ENCODE measurements around the gene HSPH1. TPM values are rescaled to one million over a fixed set of nuclear protein-coding genes. Genes with fewer than 3 reads are reported as not detected.
"Not testable (repeated sequence)": the region's sequence is repeated elsewhere in the genome, so short reads cannot be mapped to it uniquely, and the experiment has no call there.

Gene HSPH1
- total and polyA plus RNA-seq, 10 donors: 22.1 to 118 (median 33.9) TPM

DNA sequence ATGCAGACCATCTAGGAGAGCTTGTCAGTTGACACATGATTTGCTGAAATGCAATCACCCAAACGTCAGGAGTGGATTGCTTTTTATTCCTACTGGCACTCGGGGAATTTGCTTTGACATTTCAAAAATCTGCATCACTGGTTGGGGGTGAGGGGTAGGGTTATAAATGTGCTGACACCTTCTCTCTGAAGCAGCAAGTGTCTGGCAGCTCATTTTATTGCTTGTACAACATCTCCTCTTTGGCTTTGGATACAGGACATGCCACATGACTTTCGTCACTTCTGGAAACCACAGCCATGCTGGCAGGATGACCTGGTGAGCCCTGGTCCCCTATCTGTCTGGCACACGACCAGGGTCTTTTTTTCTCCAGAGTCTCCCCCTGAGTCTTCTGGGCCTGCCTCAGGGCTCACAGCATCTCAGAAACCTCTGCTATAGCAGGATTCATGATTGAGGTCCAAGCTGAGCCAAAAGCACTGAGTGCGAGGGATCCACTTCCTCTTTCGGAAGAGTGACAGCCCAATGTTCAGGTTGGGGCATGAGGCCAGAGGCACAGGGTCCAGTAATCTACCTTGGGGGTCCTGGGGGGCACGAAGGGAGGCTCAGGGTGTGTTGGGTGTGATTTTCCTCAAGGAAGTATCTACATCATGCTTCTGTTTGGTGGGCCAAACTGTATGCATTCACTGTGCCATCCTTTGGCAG is 60.1 kb downstream of the HSPH1 start:
- no peak for DNase-seq
- H3K27me3 ChIP-seq (replicated peaks in 1 of 7): peaks cover 0 to 53% (median 9%) of the 10 kb centered on the region in 7 donors
- 48 to 62% (median 49%) methylated on average over 7 of the region's 7 CpGs for WGBS, 5 donors
- no peak overlapping the region for H3K4me3 ChIP-seq
- H3K27ac ChIP-seq: no peak overlapping the region
- H3K36me3 ChIP-seq: no peaks in the 10 kb centered on the region
- TF ChIP-seq, protein P1, sequence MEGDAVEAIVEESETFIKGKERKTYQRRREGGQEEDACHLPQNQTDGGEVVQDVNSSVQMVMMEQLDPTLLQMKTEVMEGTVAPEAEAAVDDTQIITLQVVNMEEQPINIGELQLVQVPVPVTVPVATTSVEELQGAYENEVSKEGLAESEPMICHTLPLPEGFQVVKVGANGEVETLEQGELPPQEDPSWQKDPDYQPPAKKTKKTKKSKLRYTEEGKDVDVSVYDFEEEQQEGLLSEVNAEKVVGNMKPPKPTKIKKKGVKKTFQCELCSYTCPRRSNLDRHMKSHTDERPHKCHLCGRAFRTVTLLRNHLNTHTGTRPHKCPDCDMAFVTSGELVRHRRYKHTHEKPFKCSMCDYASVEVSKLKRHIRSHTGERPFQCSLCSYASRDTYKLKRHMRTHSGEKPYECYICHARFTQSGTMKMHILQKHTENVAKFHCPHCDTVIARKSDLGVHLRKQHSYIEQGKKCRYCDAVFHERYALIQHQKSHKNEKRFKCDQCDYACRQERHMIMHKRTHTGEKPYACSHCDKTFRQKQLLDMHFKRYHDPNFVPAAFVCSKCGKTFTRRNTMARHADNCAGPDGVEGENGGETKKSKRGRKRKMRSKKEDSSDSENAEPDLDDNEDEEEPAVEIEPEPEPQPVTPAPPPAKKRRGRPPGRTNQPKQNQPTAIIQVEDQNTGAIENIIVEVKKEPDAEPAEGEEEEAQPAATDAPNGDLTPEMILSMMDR (IDR thresholded peaks at IDR 0.05 in 8 of 11, conservative IDR thresholded peaks at IDR 0.05 in 3 of 11): no peak
- no peak for TF ChIP-seq POLR2AphosphoS5 (IDR thresholded peaks at IDR 0.05)
- TF ChIP-seq POLR2A (IDR thresholded peaks at IDR 0.05): no peak
- intact Hi-C loops (cut with DNase I; ENCODE audit: low total_unique reads): no loop called here
- H3K9me3 ChIP-seq: no peaks in the 10 kb centered on the region
- no peaks in the 10 kb centered on the region for H3K4me1 ChIP-seq

DNA sequence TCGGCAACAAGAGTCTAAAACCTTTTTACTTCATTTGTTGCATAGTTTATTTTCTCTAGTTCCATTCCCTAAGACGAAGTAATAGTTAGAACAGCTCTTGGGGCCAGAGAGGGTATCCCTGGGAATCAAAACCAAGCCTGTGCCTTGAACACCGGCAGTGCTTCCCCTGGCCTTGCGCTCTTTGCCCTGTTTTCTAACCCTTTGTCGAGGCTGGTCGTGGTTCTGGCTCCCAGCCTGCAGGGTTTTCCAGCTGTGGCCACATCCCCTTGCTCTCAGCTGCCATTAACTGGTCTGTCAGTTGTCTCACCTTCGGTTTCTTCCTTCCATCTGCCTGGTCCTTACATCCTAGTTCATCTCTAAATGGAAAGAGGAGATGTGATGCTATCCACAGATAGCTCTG is 61.0 kb downstream of the HSPH1 start:
- WGBS, 5 donors: 58 to 66% (median 61%) methylated on average over 7 of the region's 7 CpGs
- H3K9me3 ChIP-seq: no peaks in the 10 kb centered on the region
- H3K4me1 ChIP-seq: no peaks in the 10 kb centered on the region
- DNase-seq: no peak
- no peaks in the 10 kb centered on the region for H3K36me3 ChIP-seq
- H3K4me3 ChIP-seq: no peak overlapping the region
- intact Hi-C loops (cut with DNase I; ENCODE audit: low total_unique reads): no loop called here
- H3K27me3 ChIP-seq (replicated peaks in 1 of 7): peaks cover 0 to 57% (median 9%) of the 10 kb centered on the region in 7 donors
- TF ChIP-seq POLR2A (IDR thresholded peaks at IDR 0.05): no peak
- TF ChIP-seq, protein P1 (IDR thresholded peaks at IDR 0.05 in 8 of 11, conservative IDR thresholded peaks at IDR 0.05 in 3 of 11): no peak
- no peak for TF ChIP-seq POLR2AphosphoS5 (IDR thresholded peaks at IDR 0.05)
- no peak overlapping the region for H3K27ac ChIP-seq

DNA sequence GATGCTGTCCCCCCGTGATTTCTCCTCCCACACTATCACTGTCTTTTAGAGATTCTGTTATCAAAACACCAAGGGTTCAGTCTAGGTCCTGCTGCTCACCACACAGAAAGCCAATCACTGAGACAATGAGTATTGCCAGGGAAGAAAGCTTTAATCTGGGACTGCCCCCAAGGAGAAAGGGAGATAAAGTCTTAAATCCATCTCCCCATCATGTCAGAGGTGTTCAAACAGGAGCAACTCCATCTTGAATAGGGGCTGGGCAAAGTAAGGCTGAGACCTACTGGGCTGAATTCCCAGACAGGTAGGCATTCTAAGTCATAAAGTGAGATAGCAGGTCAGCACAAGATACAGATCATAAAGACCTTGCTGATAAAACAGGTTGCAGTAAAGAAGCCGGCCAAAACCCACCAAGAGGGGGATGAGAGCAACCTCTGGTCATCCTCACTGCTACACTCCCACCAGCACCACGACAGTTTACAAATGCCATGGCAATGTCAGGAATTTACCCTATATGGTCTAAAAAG is 63.7 kb downstream of the HSPH1 start:
- H3K4me1 ChIP-seq; H3K9me3 ChIP-seq; intact Hi-C loops (cut with DNase I; ENCODE audit: low total_unique reads); H3K36me3 ChIP-seq; H3K4me3 ChIP-seq; DNase-seq; H3K27ac ChIP-seq: not testable (repeated sequence)
- H3K27me3 ChIP-seq (replicated peaks in 1 of 7): peaks cover 0 to 57% (median 9%) of the 10 kb centered on the region in 7 donors
- WGBS, 5 donors: 44 to 52% (median 47%) methylated on average over 3 of the region's 3 CpGs

DNA sequence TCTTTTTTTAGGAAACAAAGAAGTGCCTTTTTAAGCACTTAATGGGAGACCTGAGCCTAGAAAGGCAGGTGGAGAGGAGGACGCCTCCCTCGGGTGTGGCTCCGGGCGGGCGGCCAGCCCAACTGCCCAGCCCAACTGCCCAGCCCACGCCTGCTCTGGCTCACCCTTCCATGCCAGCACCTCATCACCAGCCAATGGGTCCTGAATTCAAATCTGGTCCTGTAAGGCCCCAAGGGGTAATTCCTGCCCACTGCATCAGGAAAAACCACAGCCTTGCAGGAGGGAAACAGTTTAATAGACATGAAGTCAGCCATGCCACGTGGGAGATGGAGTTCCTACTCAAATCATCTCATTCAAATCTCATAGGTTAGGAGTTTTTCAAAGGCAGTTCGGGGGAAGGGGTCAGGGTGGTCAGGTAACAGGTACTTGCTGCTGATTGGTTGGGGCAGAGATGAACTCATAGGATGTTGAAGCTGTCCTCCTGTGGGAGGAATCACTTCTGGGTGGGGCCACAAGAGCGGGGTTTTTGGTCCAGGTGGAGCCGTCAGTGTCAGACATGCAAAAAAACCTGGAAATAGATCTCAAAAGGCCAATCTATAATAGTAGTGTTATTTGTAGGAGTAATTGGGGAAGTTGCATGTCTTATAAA is 64.9 kb downstream of the HSPH1 start:
- WGBS, 5 donors: 73 to 85% (median 82%) methylated on average over 10 of the region's 10 CpGs
- no peaks in the 10 kb centered on the region for H3K9me3 ChIP-seq
- no peak for DNase-seq

More for the DNA sequence above, 64.9 kb downstream of the HSPH1 start:
- Histone ChIP-seq H3K27me3 (replicated peaks in 1 of 7) (peaks cover 0 to 54% (median 9%) of the 10 kb centered on the region in 7 donors), H3K36me3 (no peaks in the 10 kb centered on the region), H3K27ac (no peak overlapping the region), H3K4me1 (no peaks in the 10 kb centered on the region), H3K4me3 (no peak overlapping the region)
- TF ChIP-seq POLR2AphosphoS5 (IDR thresholded peaks at IDR 0.05): no peak
- no peak for TF ChIP-seq POLR2A (IDR thresholded peaks at IDR 0.05)
- TF ChIP-seq, protein P1 (IDR thresholded peaks at IDR 0.05 in 8 of 11, conservative IDR thresholded peaks at IDR 0.05 in 3 of 11): no peak
- intact Hi-C loops (cut with DNase I; ENCODE audit: low total_unique reads): no loop called here
